Left cardiac atrium (tissue), 4 donors: ENCODE data around the gene UBE2C. TPM values are rescaled to one million over a fixed set of nuclear protein-coding genes. Genes with fewer than 3 reads are reported as not detected.
"Not testable (repeated sequence)": the region's sequence is repeated elsewhere in the genome, so short reads cannot be mapped to it uniquely, and the experiment has no call there.

ENCODE experiments used
- ATAC-seq, 2 donors: fragments of 200-7000 bp; cut with Tn5 transposase; one replicate each; pipeline ENCODE4 v1.9.1; 2020; ENCODE audit warnings: mild to moderate bottlenecking in 2 of 2, moderate library complexity in 2 of 2
- DNase-seq: peaks from one replicate; pipeline ENCODE4 v3.0.0-alpha.2; 2020
- intact Hi-C, 2 donors: fragments of 100-400 bp; cut with DNase I; formaldehyde crosslinking; loops; one replicate each; pipeline versions ENCODE4 v1.14.1 to v1.15.1; 2022 to 2023
- long read RNA-seq: library from polyadenylated mRNA; unstranded; transcript quantifications from one replicate; pipeline ENCODE4 v2.0.0, GENCODE V29; 2021
- total RNA-seq, 2 donors: library from RNA; stranded (reverse); fragmentation: NEBNext Ultra II Directional; extraction: Animal tissue kit (Norgen Biotek cat#: 25700); gene quantifications; one replicate each; pipeline ENCODE4 v1.2.1, GENCODE V29; 2021
- donor health status: DM: no; HTN: yes; CAD: no.
- donor health status: DM: no; HTN: yes; CAD: no; lungs with severe emphysema.
- donor health status: DM: yes; HTN: yes; CAD: no.
- donor health status: Dilated cardiomyopathy.

UBE2C gene
- 1 to 10 TPM in 1 of 2 donors, under 1 TPM in 1; 0.73 to 1.6 TPM for total RNA-seq
- long read RNA-seq = 0 reads

- DNase-seq = peak; percentile 97
- intact Hi-C loops = no loop called here
- ATAC-seq = peak; percentile 99 to 100
These were observed at the start of gene UBE2C for GRCh38 chr20:45812157-45813005. TSS of gene UBE2C (plus strand) at chr20:45812644. CDS start at chr20:45812696, 52 bp downstream.

GRCh38 chr20:45764618-45765282 is 47.7 kb upstream of the UBE2C start:
- DNase-seq, intact Hi-C loops, ATAC-seq: not testable (repeated sequence)

GRCh38 chr20:45765307-45765875 is 47.1 kb upstream of the UBE2C start:
- intact Hi-C loops = no loop called here
- DNase-seq = no peak
- ATAC-seq = no peak

- no peak for ATAC-seq
- DNase-seq = no peak
- intact Hi-C loops = no loop called here
These were observed 46.5 kb upstream of the UBE2C start for GRCh38 chr20:45765980-45766379.

- DNase-seq (no peak), ATAC-seq (no peak)
- intact Hi-C loops = no loop called here
These were observed 44.0 kb upstream of the UBE2C start for GRCh38 chr20:45768479-45768878.

- DNase-seq (peak; percentile 76), ATAC-seq (peak; percentile 73 to 82)
- intact Hi-C loops = loop anchor here (2.0 to 10.0 kb wide), 6 partner anchors 224 to 454 kb away; partner anchors contain the start of gene EPPIN (in 1 of the 2)
These were observed 41.2 kb upstream of the UBE2C start for GRCh38 chr20:45771182-45771759.

GRCh38 chr20:45772693-45773092 is 39.8 kb upstream of the UBE2C start:
- ATAC-seq (no peak), DNase-seq (no peak)
- intact Hi-C loops = loop anchor here (5.0 to 10.0 kb wide), 4 partner anchors 225 to 455 kb away; partner anchors contain the start of gene EPPIN (in 1 of the 2)

GRCh38 chr20:45774945-45775344 is 37.5 kb upstream of the UBE2C start:
- DNase-seq = no peak
- ATAC-seq = no peak
- intact Hi-C loops = loop anchor here (5.0 to 10.0 kb wide), 4 partner anchors 228 to 458 kb away; partner anchors contain the start of gene EPPIN (in 1 of the 2)

GRCh38 chr20:45775411-45775810 is 37.0 kb upstream of the UBE2C start:
- DNase-seq = no peak
- intact Hi-C loops = loop anchor here in 1 of 2 donors (10.0 kb wide), 1 partner anchor 321 kb away; no protein-coding TSS in a partner anchor
- ATAC-seq = no peak

- no peak for DNase-seq
- intact Hi-C loops = loop anchor here in 1 of 2 donors (10.0 kb wide), 1 partner anchor 322 kb away; no protein-coding TSS in a partner anchor
- ATAC-seq = no peak
These were observed 35.5 kb upstream of the UBE2C start for GRCh38 chr20:45776931-45777330.

- intact Hi-C loops = loop anchor here in 1 of 2 donors (10.0 kb wide), 1 partner anchor 324 kb away; no protein-coding TSS in a partner anchor
- peak; percentile 87 for DNase-seq
- peak; percentile 78 to 95 for ATAC-seq
These were observed 33.2 kb upstream of the UBE2C start for GRCh38 chr20:45779011-45779915.

- ATAC-seq = no peak
- no peak for DNase-seq
- intact Hi-C loops = no loop called here
These were observed 32.3 kb upstream of the UBE2C start for GRCh38 chr20:45780159-45780558.

GRCh38 chr20:45781391-45781931 is 31.0 kb upstream of the UBE2C start:
- ATAC-seq (peak; percentile 8 to 33), DNase-seq (no peak)
- intact Hi-C loops = no loop called here

- ATAC-seq = no peak
- intact Hi-C loops = no loop called here
- DNase-seq = no peak
These were observed 29.6 kb upstream of the UBE2C start for GRCh38 chr20:45782890-45783289.

GRCh38 chr20:45783656-45784294 is 28.7 kb upstream of the UBE2C start:
- intact Hi-C loops = no loop called here
- ATAC-seq (peak in 1 of 2 donors; percentile 25), DNase-seq (peak; percentile 40)

GRCh38 chr20:45788351-45788750 is 24.1 kb upstream of the UBE2C start:
- DNase-seq = no peak
- intact Hi-C loops = no loop called here
- ATAC-seq = no peak
